AG10803 (cell line): ENCODE results near the gene MYMX.

ENCODE experiments used
- DNase-seq: peaks from one replicate; pipeline ENCODE4 v3.0.0; 2010; ENCODE audit warnings: low read depth
- H3K4me3 ChIP-seq: 2 replicates; pipeline ENCODE4 v1.5.1; 2011; ENCODE audit warnings: mild to moderate bottlenecking, low read length, control low read depth
- TF ChIP-seq, protein P1 (sequence below): conservative IDR thresholded peaks from 2 replicates; pipeline ENCODE4 v1.5.1; 2011; ENCODE audit warnings: mild to moderate bottlenecking, low read length, control low read depth, inconsistent platforms

The MYMX gene

DNA sequence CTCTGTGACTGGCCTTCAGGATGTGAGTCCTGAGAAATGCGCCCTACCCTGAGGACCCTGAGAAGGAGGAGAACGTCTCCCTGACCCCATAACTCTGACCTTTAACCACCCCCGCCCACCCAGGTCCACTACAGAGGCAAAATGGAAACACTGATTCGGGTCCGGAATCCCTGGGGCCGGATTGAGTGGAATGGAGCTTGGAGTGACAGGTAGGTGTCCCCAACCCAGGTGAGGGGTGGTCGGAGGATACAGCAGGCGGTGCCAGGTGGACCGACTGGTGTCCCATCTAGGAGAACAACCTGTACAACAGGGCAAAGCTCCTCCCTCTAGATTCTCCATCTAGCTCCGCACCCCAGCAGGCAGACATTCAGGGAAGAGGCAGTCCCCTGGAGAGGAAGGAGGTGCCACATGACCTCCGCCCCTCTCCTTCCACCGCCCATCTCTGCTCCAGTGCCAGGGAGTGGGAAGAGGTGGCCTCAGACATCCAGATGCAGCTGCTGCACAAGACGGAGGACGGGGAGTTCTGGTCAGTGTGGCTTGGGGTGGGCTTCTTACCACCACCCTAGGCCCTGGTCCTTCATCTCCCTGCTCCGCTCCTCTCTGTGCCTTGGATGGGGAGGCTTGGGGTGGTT lies 40.5 kb upstream of the MYMX start:
- TF ChIP-seq, protein P1, sequence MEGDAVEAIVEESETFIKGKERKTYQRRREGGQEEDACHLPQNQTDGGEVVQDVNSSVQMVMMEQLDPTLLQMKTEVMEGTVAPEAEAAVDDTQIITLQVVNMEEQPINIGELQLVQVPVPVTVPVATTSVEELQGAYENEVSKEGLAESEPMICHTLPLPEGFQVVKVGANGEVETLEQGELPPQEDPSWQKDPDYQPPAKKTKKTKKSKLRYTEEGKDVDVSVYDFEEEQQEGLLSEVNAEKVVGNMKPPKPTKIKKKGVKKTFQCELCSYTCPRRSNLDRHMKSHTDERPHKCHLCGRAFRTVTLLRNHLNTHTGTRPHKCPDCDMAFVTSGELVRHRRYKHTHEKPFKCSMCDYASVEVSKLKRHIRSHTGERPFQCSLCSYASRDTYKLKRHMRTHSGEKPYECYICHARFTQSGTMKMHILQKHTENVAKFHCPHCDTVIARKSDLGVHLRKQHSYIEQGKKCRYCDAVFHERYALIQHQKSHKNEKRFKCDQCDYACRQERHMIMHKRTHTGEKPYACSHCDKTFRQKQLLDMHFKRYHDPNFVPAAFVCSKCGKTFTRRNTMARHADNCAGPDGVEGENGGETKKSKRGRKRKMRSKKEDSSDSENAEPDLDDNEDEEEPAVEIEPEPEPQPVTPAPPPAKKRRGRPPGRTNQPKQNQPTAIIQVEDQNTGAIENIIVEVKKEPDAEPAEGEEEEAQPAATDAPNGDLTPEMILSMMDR, result no peak
- no peak overlapping the region for H3K4me3 ChIP-seq

DNA sequence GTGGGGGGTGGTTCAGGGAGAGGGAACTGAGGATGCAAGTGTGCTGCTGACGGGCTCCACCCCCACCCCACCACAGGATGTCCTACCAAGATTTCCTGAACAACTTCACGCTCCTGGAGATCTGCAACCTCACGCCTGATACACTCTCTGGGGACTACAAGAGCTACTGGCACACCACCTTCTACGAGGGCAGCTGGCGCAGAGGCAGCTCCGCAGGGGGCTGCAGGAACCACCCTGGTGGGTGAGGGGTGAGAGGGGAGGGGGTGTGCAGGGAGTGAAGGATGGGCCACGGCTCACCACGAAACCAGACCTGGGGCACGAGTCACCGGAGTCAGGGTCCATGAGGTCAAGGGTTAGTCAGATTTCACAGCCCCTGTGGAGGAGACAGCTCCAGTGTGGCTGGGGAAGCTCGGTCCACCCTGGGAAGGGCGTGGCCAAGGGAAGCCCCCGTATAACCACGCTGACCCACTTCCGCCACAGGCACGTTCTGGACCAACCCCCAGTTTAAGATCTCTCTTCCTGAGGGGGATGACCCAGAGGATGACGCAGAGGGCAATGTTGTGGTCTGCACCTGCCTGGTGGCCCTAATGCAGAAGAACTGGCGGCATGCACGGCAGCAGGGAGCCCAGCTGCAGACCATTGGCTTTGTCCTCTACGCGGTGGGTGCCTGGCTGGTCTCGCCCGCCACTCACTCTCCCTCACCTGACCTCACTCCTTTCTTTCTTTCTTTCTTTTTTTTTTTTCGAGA lies 39.8 kb upstream of the MYMX start:
- no peak for DNase-seq
- H3K4me3 ChIP-seq, result no peak overlapping the region
- TF ChIP-seq, protein P1, result no peak

More for the DNA sequence above, 40.5 kb upstream of the MYMX start:
- no peak for DNase-seq

DNA sequence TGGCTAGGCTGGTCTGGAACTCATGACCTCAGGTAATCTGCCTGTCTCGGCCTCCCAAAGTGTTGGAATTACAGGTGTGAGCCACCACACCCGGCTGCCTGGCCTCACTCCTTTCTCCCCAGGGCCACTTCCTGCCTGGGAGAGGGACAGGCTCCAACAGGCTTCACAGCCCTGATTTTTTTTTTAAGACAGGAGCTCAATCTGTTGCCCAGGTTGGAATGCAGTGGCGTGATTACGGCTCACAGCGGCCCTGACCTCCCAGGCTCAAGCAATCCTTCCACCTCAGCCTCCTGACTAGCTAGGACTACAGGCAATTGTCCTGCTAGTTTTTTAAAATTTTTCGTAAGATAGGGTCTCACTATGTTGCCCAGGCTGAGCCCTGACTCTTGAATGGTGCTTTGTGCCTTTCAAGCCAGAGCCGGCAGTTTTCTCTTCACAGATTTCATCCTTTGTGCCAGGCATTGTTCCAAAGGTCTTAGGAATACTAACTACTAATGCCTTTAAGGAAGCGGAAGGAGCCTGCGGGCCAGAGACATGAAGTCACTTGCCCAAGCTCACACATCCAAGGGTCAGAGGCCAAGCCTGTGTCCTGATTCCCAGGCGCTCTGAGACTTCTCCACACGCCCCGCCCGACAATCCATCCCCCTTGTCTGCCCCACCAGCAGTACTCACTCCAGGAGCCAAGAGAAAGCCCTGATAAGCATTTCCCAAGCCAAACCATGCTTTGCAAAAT lies 38.9 kb upstream of the MYMX start:
- peak; percentile 79 for DNase-seq
- no peak overlapping the region for H3K4me3 ChIP-seq
- TF ChIP-seq, protein P1, result no peak

GRCh38 chr6:44178424-44179071 lies 38.2 kb upstream of the MYMX start:
- no peak overlapping the region for H3K4me3 ChIP-seq
- DNase-seq, result no peak
- TF ChIP-seq, protein P1, result no peak

DNA sequence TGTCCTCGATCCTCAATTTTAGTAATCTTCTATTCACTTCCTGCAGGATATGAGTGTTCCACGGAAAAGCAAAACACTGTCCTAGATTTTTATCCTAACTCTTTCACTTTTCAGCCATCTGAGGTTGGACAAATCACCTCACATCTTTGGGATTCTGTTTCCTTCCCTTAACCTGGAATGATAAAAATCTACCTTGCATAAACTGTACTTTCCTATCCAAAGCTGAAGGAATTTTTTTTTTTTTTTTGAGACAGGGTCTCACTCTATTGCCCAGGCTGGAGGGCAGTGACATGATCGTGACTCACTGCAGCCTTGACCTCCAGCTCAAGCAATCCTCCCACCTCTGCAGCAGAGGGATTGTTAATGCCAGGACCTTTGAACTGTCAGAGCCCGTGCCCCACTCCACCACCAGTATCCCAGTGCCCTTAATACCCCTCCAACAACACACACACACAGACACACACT lies 37.6 kb upstream of the MYMX start:
- no peak overlapping the region for H3K4me3 ChIP-seq
- DNase-seq, result no peak
- TF ChIP-seq, protein P1, result no peak

GRCh38 chr6:44179648-44180047 lies 37.1 kb upstream of the MYMX start:
- DNase-seq, result no peak
- H3K4me3 ChIP-seq, result no peak overlapping the region
- TF ChIP-seq, protein P1, result no peak
